Stimulated activated CD8-positive, alpha-beta memory T cell treated with anti-CD3 and anti-CD28 coated beads, Interleukin-12 subunit alpha, Interleukin-12 subunit beta, amount 100 ng/mL, for 24 hours (primary cell): Measurements from ENCODE around the gene PRKAG2.

Experiments
- DNase-seq: peaks from one replicate; pipeline ENCODE4 v3.0.0-alpha.2; 2020; ENCODE audit errors: extremely low read depth

The PRKAG2 gene

GRCh38 chr7:151710646-151711434 is 166.1 kb downstream of the PRKAG2 start:
- DNase-seq, result no peak

- no peak for DNase-seq
Measured at GRCh38 chr7:151710121-151710640, 166.7 kb downstream of the PRKAG2 start.

DNA sequence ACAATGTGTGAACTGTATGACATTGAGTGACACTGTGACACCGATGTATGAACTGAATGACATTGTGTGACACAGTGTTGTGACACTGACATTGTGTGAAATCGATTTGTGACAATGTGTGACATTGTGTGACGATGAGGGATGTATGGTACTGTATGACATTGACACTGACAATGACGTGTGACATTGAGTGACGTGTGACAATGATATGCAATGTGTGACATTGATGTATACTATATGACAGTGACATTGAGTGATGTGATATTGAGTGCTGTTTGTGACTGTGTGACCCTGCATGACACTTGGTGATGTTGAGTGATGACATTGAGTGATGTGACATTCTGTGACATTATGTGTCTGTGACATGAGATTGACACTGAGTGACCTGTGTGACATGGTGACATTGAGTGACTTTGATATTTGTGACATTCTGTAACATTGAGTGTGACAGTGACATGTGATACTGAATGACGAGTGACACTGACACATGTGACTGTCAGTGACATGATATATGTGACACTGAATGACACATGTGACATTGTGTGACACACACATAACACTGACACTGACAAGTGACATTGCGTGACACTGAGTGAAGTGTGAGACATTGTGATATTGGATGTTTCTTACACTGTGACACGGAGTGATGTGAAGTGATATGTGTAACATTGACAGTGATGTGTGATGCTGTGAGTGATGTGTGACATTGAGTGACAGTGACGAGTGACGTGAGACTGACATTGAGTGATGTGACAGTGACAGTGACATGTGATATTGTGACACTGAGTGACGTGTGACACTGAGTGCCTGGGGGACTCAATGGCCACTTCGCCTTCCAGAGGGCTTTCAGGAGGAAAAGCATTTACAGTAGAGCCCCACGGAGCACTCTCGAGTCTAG is 167.5 kb downstream of the PRKAG2 start:
- DNase-seq, result no peak

DNA sequence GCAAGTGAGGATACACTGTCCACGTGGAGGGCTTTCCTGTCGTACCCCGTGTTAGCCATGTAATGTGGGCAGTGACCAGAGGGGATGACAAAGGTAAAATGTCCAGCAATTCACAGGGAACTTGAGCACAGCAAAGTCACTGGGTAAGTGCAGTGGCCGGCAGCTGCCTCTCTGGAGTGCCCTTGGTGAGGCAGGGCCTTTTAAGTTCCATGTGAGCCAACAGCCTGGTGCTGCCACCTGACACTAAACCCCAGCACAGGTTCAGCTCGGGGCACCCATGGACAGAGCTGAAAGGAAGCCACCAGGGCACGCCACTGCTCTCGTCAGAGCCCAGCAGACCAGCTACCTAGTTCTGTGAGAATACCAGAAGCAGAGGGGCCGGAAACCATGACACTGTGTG is 168.3 kb downstream of the PRKAG2 start:
- no peak for DNase-seq

GRCh38 chr7:151707757-151708156 is 169.2 kb downstream of the PRKAG2 start:
- no peak for DNase-seq

GRCh38 chr7:151707105-151707469 is 169.8 kb downstream of the PRKAG2 start:
- no peak for DNase-seq

DNA sequence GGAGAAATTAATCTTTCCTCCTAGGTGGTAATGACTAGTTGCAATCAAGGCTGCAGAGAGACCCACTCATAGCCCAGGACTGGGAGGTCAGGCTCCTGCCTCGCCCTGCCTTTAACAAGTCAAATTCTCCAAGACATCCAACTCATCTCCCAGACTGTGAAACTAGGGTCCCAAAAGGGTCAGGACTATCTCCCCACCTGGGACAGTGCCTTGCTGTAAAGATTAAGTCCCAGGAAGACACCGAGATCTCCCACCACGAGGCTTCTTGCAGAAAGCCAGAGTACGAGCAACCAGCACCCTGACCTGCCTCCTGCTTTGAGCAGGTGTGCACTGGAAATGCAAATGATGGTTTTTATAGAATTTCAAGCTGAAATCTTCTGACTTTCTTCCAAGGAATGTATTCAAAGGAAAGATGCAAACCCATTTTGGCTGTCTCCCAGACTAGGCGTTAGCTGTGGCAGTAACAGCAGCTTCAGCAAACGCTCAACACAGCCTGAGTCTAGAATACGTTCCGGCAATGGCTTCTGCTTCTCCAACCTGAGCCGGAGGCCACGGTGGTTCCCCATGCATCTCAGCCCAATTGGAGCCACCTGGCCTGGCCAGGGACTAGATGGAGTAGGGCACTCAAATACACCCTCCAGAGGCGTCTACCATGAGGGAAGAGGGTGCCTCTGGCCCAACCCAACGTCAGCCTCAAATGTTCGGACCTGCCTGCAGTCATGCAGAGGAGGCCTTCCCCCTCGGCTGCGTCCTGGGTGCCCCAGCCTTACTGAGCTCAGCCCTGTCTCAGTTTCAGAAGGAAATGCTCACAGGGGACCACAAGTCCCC is 170.4 kb downstream of the PRKAG2 start:
- DNase-seq, result no peak

- DNase-seq, result no peak
Measured at GRCh38 chr7:151705636-151706276, 171.2 kb downstream of the PRKAG2 start.

- DNase-seq, result no peak
Measured at GRCh38 chr7:151704960-151705635, 171.8 kb downstream of the PRKAG2 start.

- DNase-seq, result no peak
Measured at GRCh38 chr7:151704299-151704959, 172.5 kb downstream of the PRKAG2 start.

DNA sequence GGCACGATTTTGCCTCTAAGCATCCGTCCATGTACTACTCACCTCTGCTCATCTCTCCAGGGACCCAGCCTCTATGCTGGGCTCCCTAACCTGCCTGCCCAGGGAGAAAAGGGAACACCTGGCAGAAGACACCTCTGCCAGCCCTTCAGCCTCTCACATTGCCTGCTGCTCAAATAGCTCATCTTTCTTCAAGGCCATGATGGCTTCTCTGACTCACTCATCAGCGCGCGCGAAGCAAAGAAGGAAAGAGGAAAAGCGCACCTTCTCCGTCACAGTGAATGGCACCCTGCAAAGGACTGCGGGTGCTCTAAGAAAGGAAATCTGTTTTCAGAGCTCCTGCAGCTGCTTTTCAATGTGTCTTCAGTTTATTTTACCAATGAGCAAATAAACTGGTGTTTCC is 174.0 kb downstream of the PRKAG2 start:
- no peak for DNase-seq

GRCh38 chr7:151700586-151701165 is 176.2 kb downstream of the PRKAG2 start:
- DNase-seq, result no peak

GRCh38 chr7:151699928-151700319 is 177.0 kb downstream of the PRKAG2 start:
- DNase-seq, result no peak

DNA sequence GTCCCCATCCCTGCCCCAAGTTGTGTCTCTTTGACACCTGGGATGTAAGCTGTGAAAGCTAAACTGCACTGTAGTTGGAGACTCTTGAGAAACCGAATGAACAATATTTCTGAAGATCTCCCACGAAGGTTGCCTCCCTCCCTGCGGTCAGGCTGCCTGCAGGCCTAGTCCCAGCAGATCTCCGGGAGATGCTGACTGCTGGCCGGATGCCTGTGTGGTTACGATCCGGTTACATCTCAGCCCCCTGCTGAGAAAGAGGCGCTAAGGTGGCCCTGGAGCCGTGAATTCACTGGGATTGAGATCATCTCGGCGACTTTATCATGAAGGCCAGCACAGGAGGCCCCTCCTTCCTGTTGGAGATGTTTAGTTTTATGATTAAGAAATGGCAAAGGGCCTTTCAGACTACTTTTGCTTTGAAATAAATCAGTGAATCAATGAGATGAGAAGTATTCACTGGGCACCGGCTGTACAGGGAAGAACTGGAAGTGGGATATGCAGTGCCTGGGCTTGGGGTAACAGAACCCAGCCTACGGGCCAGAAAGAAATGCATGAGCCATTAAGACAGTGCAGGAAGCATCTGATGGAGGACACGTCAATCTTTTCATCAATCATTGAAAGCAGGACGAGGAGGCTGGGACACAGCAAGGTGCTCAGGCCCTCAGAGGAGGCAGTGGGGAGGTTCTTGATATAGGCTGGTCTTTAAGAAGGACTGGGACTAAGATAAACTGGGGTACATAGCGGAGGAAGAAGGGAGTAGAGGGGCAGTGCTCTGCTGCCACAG is 177.6 kb downstream of the PRKAG2 start:
- no peak for DNase-seq

- no peak for DNase-seq
Measured at GRCh38 chr7:151697942-151698341, 179.0 kb downstream of the PRKAG2 start.

GRCh38 chr7:151697515-151697895 is 179.4 kb downstream of the PRKAG2 start:
- DNase-seq, result no peak

DNA sequence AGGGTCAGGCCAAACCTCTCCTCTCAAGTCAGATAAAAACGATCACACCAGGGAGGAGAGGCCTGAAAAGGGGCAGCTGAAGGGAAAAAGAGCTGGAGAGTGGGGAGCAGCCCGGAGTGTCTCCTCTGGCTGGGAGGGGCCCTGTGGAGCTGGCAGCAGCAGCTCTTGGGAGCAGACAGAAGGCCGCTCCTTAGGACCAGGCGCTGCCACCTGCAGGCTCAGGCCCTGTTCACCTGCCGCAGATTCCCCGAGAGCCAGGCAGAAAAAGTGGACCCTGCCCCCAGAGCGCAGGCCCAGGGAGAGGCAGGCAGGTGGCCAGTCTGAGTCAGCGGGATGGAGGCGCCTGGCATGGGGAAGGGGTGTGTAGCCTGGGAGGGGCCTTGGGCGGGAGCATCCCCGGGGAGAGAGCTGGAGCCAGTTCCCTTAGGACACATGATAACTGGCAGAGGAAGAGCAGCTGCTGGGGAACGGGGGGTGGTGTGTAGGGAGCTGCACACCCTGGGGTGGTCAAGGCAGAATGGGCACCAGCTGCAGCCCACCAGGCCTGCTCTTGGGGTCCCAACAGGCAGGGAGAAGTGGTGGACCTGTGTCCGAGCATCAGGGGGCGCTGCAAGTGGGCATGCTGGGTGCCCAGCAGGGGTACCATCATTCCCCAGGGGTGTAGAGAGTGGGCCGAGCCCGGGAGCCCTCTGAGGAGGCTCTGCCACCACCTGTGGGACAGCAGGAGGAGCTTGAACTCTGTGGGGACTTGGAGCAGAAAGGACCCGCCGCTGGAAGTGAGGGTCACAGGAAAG is 180.0 kb downstream of the PRKAG2 start:
- no peak for DNase-seq

DNA sequence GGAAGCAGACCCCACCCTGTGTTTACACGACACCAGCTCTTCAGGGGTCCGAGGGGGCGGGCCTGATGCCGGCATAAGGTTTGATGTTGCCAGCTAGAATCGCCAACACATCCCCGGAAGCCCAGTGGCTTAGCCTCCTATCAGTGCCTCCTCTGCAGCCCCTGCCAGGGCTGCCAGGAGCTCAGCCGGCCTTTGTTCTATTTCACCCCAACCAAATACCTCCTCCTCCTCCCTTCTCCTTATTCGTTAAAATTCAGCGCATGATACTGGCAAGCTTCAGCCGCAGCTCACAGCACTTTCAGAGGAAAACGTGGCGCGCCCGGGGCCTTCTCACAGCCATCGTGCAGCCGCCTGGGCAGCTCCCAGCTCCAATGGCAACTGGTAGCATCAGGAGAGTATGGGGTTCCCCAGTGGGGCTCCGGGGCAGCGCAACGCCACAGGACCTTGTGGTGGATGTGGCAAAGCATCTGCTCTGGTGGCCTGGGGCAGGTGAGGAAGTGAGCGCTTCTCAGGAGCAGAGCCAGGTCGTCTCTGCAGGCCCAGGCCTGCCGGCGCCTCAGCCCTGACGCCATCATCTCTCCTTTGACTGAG is 180.9 kb downstream of the PRKAG2 start:
- DNase-seq, result no peak
